K562 (cell line): ENCODE data around the gene IL4I1. TPM values are rescaled to one million over a fixed set of nuclear protein-coding genes. Genes with fewer than 3 reads are reported as not detected.
"Not testable (repeated sequence)": the region's sequence is repeated elsewhere in the genome, so short reads cannot be mapped to it uniquely, and the experiment has no call there.

Experiments
- ATAC-seq: fragments of 200-7000 bp; cut with Tn5 transposase; 3 replicates; pipeline ENCODE4 v1.9.1; 2020; ENCODE audit warnings: moderate library complexity
- BruUV-seq: library from RNA; stranded (reverse); fragments of 400-500 nt; replicated peaks from 2 replicates; lab custom pipeline; 2021; lab: Mats Ljungman, UMichigan
- CTCF ChIA-PET: fragments of 300-600 bp; formaldehyde crosslinking; extraction: SDS; loops from one replicate; lab custom pipeline; 2021; ENCODE audit warnings: low intra/inter-chr PET ratio; lab: Yijun Ruan, JAX
- POLR2A ChIA-PET: fragments of 300-600, 350-650 bp; sonication (Branson Sonifier 250); formaldehyde crosslinking; extraction: SDS; loops from one replicate; lab custom pipeline; 2021; ENCODE audit warnings: antibody characterized with exemption, inconsistent platforms; lab: Yijun Ruan, JAX
- DNase-seq, 4 experiments: peaks; one replicate each; pipeline versions ENCODE4 v3.0.0 to v3.0.0-alpha.2; 2011 to 2018; ENCODE audit warnings: low spot score in 3 of 4, mixed read lengths in 3 of 4; ENCODE audit errors: extremely low read depth in 1 of 4
- FAIRE-seq: peaks from 2 replicates; lab custom pipeline; 2011; peaks lifted over from hg19 to GRCh38; lab: Jason Lieb, UNC
- H2AFZ ChIP-seq: 2 replicates; pipeline ENCODE4 v1.6.0; 2011; ENCODE audit warnings: low read depth, low read length, control low read depth, inconsistent platforms
- H3K27ac ChIP-seq: fragments of 200-600 bp; 3 replicates; pipeline ENCODE4 v1.8.0; 2011; ENCODE audit warnings: low read depth, mild to moderate bottlenecking, control low read depth, inconsistent platforms, low read length, moderate library complexity, mixed read lengths; ENCODE audit errors: extremely low read depth
- H3K27me3 ChIP-seq, 2 experiments: fragments of 300-600 bp in 1 of 2; 2 replicates in 1 of 2; 3 replicates in 1 of 2; pipeline versions ENCODE4 v1.6.0 to v1.8.0; 2011; ENCODE audit warnings: inconsistent platforms in 2 of 2, low read length in 2 of 2, mild to moderate bottlenecking in 1 of 2, mixed read lengths in 1 of 2, moderate library complexity in 1 of 2; ENCODE audit not compliant: control insufficient read depth in 2 of 2, insufficient read depth in 2 of 2
- H3K36me3 ChIP-seq: fragments of 300-600 bp; 3 replicates; pipeline ENCODE4 v1.8.0; 2011; ENCODE audit warnings: mild to moderate bottlenecking, low read length, inconsistent platforms; ENCODE audit not compliant: control insufficient read depth, insufficient read depth
- H3K4me1 ChIP-seq, 2 experiments: fragments of 200-600 bp in 1 of 2; replicated peaks in 1 of 2; 2 replicates in 1 of 2; 3 replicates in 1 of 2; pipeline versions ENCODE4 v1.5.1 to v1.8.0; 2011; ENCODE audit warnings: inconsistent platforms in 2 of 2, low read length in 2 of 2, mild to moderate bottlenecking in 1 of 2, mixed read lengths in 1 of 2, moderate library complexity in 1 of 2; ENCODE audit not compliant: control insufficient read depth in 2 of 2, insufficient read depth in 2 of 2
- H3K4me2 ChIP-seq: 2 replicates; pipeline ENCODE4 v1.6.1; 2011; ENCODE audit warnings: low read length, control low read depth, inconsistent platforms, mixed read lengths; ENCODE audit not compliant: insufficient read depth
- H3K4me3 ChIP-seq: fragments of 200-600 bp; sonication (generic), shearing (Covaris generic); 2 replicates; pipeline ENCODE4 v1.5.1; 2016; ENCODE audit warnings: control low read depth, inconsistent platforms
- H3K79me2 ChIP-seq: fragments of 200-600 bp; 3 replicates; pipeline ENCODE4 v1.8.0; 2011; ENCODE audit warnings: low read length, inconsistent platforms; ENCODE audit not compliant: control insufficient read depth, insufficient read depth
- H3K9ac ChIP-seq, 2 experiments: 2 replicates each; pipeline versions ENCODE4 v1.6.0 to v1.6.1; 2011; ENCODE audit warnings: low read depth in 2 of 2, low read length in 2 of 2, control low read depth in 1 of 2, inconsistent platforms in 1 of 2, mild to moderate bottlenecking in 1 of 2, mixed read lengths in 1 of 2; ENCODE audit not compliant: insufficient read depth in 1 of 2
- H3K9me1 ChIP-seq: one replicate; pipeline ENCODE4 v1.6.0; 2011; ENCODE audit warnings: inconsistent platforms, mild to moderate bottlenecking, low read length, moderate library complexity; ENCODE audit not compliant: control insufficient read depth, insufficient read depth
- H3K9me3 ChIP-seq: replicated peaks from 2 replicates; pipeline ENCODE4 v1.5.1; 2011; ENCODE audit warnings: low read depth, low read length, inconsistent platforms; ENCODE audit not compliant: control insufficient read depth, insufficient read depth
- H4K20me1 ChIP-seq: replicated peaks from 2 replicates; pipeline ENCODE4 v1.6.1; 2011; ENCODE audit warnings: low read length, inconsistent platforms, mixed read lengths; ENCODE audit not compliant: control insufficient read depth, insufficient read depth
- BRD9 ChIP-seq: fragments of 450-650 bp; IDR thresholded peaks from 2 replicates; pipeline ENCODE4 v1.6.1; 2018; ENCODE audit warnings: low read depth; ENCODE audit not compliant: partially characterized antibody
- E2F3 ChIP-seq: fragments of 250-450 bp; sonication (Bioruptor Pico); IDR thresholded peaks from 2 replicates; pipeline ENCODE4 v1.4.0; 2020; ENCODE audit warnings: mild to moderate bottlenecking
- KAT7 ChIP-seq: sonication (generic); formaldehyde crosslinking; IDR thresholded peaks from 2 replicates; pipeline ENCODE4 v1.8.0; 2022; ENCODE audit warnings: missing genetic modification reagents, mild to moderate bottlenecking, borderline replicate concordance
- NFXL1 ChIP-seq: fragments of 450-650 bp; formaldehyde crosslinking; IDR thresholded peaks from 2 replicates; pipeline ENCODE4 v1.4.0; 2021; ENCODE audit warnings: mild to moderate bottlenecking
- SLC30A9 ChIP-seq: fragments of 250-450 bp; sonication (Bioruptor Pico); IDR thresholded peaks from 2 replicates; pipeline ENCODE4 v1.8.0; 2022; ENCODE audit warnings: mild to moderate bottlenecking, moderate library complexity
- TARDBP ChIP-seq: fragments of 450-650 bp; IDR thresholded peaks from 2 replicates; pipeline ENCODE4 v1.6.1; 2016
- ZNF165 ChIP-seq: fragments of 250-450 bp; sonication (Bioruptor Pico); IDR thresholded peaks from 2 replicates; pipeline ENCODE4 v1.4.0; 2020; ENCODE audit warnings: borderline replicate concordance
- ZNF57 ChIP-seq: fragments of 450-650 bp; formaldehyde crosslinking; IDR thresholded peaks from 2 replicates; pipeline ENCODE4 v1.4.0; 2020; ENCODE audit warnings: mild to moderate bottlenecking, moderate library complexity
- ZNF766 ChIP-seq: fragments of 200-800 bp; sonication (Bioruptor generic); conservative IDR thresholded peaks from 2 replicates; pipeline ENCODE4 v1.6.1; 2016; ENCODE audit warnings: missing genetic modification characterization, missing compliant biosample characterization
- ZSCAN32 ChIP-seq: fragments of 450-650 bp; formaldehyde crosslinking; IDR thresholded peaks from 2 replicates; pipeline ENCODE4 v1.4.0; 2020; ENCODE audit warnings: mild to moderate bottlenecking, moderate library complexity
- WGBS: fragments of 100-300 bp; shearing (Covaris generic); methylation state at CpG from one replicate; pipeline ENCODE4 v1.1.6; 2016; ENCODE audit warnings: low coverage, mixed read lengths; ENCODE audit not compliant: insufficient coverage; ENCODE audit errors: missing lambda C conversion rate; 5-methylcytosine and 5-hydroxymethylcytosine counted together
- in situ Hi-C: fragments of 300-500 bp; cut with MboI; formaldehyde crosslinking; loops from 4 replicates; pipeline ENCODE4 v1.15.0; 2018; ENCODE audit warnings: inconsistent platforms, mixed read lengths
- intact Hi-C: fragments of 100-400 bp; cut with micrococcal nuclease; formaldehyde crosslinking; loops from 2 replicates; pipeline ENCODE4 v1.14.2; 2022
- polyA plus RNA-seq, 8 experiments: library from polyadenylated mRNA; depleted of rRNA in 4 of 8; stranded (reverse) in 5 of 8; unstranded in 3 of 8; fragments of >200 nt; fragmentation: Nextera tagmentation in 2 of 8; fragmentation: Illumina TruSeq in 1 of 8; extraction: Ambion mirVana in 2 of 8; extraction: Trizol in 1 of 8; gene quantifications; 2 replicates each; pipeline versions ENCODE4 v1.2.1 to v1.2.3, GENCODE V29; 2011 to 2014; ENCODE audit warnings: inconsistent platforms in 1 of 8, missing spikeins in 1 of 8
- total RNA-seq, 7 experiments: library from RNA; depleted of rRNA in 6 of 7; stranded (reverse); fragments of >200 nt in 6 of 7; fragmentation: Illumina TruSeq in 2 of 7; extraction: Trizol in 2 of 7; gene quantifications; 2 replicates each; pipeline versions ENCODE4 v1.2.1 to v1.2.3, GENCODE V29; 2011 to 2021; ENCODE audit warnings: low replicate concordance in 1 of 7
- TF ChIP-seq, protein P1 (sequence below): fragments of 250-450 bp; sonication (Bioruptor Pico); IDR thresholded peaks from 2 replicates; pipeline ENCODE4 v1.8.0; 2022; ENCODE audit warnings: moderate library complexity, mild to moderate bottlenecking, inconsistent platforms
- TF ChIP-seq, protein P2 (sequence below): fragments of 450-650 bp; formaldehyde crosslinking; IDR thresholded peaks from 2 replicates; pipeline ENCODE4 v1.4.0; 2020; ENCODE audit warnings: mild to moderate bottlenecking, moderate library complexity

IL4I1 gene
- total and polyA plus RNA-seq, 9 of the 15 experiments (the other 6 are each of a cell fraction or from before 2014, with no cell fraction given) = 0.06 to 0.95 (median 0.43) TPM; not detected in 2

DNA sequence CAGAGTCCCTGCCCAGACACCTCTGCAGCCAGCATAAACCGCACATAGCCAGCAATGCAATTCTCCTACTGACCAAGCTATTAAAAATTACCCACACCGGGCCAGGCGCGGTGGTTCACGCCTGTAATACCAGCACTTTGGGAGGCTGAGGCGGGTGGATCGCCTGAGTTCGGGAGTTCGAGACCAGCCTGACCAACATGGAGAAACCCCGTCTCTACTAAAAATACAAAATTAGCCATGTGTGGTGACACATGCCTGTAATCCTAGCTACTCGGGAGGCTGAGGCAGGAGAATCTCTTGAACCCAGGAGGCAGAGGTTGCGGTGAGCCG lies 28.2 kb upstream of the IL4I1 start:
- BruUV-seq, FAIRE-seq, H3K27me3 ChIP-seq, in situ Hi-C loops, H3K9me1 ChIP-seq, H2AFZ ChIP-seq, ATAC-seq, H3K4me3 ChIP-seq, H3K9me3 ChIP-seq, DNase-seq, CTCF ChIA-PET: not testable (repeated sequence)
- POLR2A ChIA-PET = interaction anchor here (0.6 to 1.0 kb wide), 2 partner anchors 14 to 98 kb away, joined by 3 to 6 read pairs; no protein-coding TSS in a partner anchor
- peaks cover 99% of the 10 kb centered on the region for H3K79me2 ChIP-seq
- TF ChIP-seq NFXL1 (CRISPR knock-in tag) (0 out of 2 replicates have a peak, but pooled peaks have one; percentile 14), KAT7 (CRISPR knock-in tag) (0 out of 2 replicates have a peak, but pooled peaks have one; percentile 53)
- H3K27ac ChIP-seq = peak overlapping the region; percentile 70; the same call in 2 of the 3 replicates
- peak overlapping the region; percentile 20; the same call in 1 of the 2 replicates for H3K4me2 ChIP-seq
- H3K4me1 ChIP-seq = peaks cover 30 to 69% of the 10 kb centered on the region in 2 experiments
- peaks cover 79% of the 10 kb centered on the region for H3K36me3 ChIP-seq
- intact Hi-C loops = loop anchor here (5.0 kb wide), 1 partner anchor 58 kb away; the partner anchor contains the start of gene PNKP
- H3K9ac ChIP-seq = peak overlapping the region; percentile 58 to 82; a peak in 3 of 4 replicates
- WGBS = 91% methylated on average over 13 of the region's 13 CpGs
- peaks cover 18% of the 10 kb centered on the region for H4K20me1 ChIP-seq

- no TSS peak for BruUV-seq
- Histone ChIP-seq H2AFZ (no peak overlapping the region), H3K4me3 (no peak overlapping the region), H3K9me1 (peaks cover 9% of the 10 kb centered on the region), H3K9me3 (no peaks in the 10 kb centered on the region), H3K9ac (peak overlapping the region; percentile 58 to 82; a peak in 3 of 4 replicates), H3K27me3 (no peaks in the 10 kb centered on the region), H3K79me2 (peaks cover 99% of the 10 kb centered on the region), H3K4me2 (peak overlapping the region; percentile 20; the same call in 1 of the 2 replicates), H3K36me3 (peaks cover 85% of the 10 kb centered on the region), H3K27ac (peak overlapping the region; percentile 70), H3K4me1 (peaks cover 30 to 63% of the 10 kb centered on the region in 2 experiments), H4K20me1 (peaks cover 21% of the 10 kb centered on the region)
- DNase-seq (peak in 2 of 4 experiments; percentile 11 to 16), ATAC-seq (peak; percentile 16), FAIRE-seq (no peak)
- POLR2A ChIA-PET = interaction anchor here (0.6 to 1.0 kb wide), 2 partner anchors 13 to 97 kb away, joined by 3 to 6 read pairs; no protein-coding TSS in a partner anchor
- CTCF ChIA-PET = no interaction called here
- in situ Hi-C loops (no loop called here), intact Hi-C loops (no loop called here)
- WGBS = 60% methylated on average over 19 of the region's 25 CpGs
- TF ChIP-seq SLC30A9 (CRISPR knock-in tag) (no peak), ZSCAN32 (CRISPR knock-in tag) (peak; percentile 100), ZNF57 (no peak), TARDBP (no peak), ZNF165 (peak; percentile 16; the same call in 1 of the 2 replicates), E2F3 (peak; percentile 50; the same call in 1 of the 2 replicates), ZNF766 (peak; percentile 86), BRD9 (peak; percentile 90)
- TF ChIP-seq, protein P1, sequence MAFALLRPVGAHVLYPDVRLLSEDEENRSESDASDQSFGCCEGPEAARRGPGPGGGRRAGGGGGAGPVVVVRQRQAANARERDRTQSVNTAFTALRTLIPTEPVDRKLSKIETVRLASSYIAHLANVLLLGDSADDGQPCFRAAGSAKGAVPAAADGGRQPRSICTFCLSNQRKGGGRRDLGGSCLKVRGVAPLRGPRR (CRISPR knock-in tag) = 0 out of 2 replicates have a peak, but pooled peaks have one; percentile 65
- TF ChIP-seq, protein P2, sequence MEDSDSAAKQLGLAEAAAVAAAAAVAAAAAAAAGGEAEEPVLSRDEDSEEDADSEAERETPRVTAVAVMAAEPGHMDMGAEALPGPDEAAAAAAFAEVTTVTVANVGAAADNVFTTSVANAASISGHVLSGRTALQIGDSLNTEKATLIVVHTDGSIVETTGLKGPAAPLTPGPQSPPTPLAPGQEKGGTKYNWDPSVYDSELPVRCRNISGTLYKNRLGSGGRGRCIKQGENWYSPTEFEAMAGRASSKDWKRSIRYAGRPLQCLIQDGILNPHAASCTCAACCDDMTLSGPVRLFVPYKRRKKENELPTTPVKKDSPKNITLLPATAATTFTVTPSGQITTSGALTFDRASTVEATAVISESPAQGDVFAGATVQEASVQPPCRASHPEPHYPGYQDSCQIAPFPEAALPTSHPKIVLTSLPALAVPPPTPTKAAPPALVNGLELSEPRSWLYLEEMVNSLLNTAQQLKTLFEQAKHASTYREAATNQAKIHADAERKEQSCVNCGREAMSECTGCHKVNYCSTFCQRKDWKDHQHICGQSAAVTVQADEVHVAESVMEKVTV (CRISPR knock-in tag) = peak; percentile 41; the same call in 1 of the 2 replicates
Observed at GRCh38 chr19:49924004-49924880, 27.6 kb upstream of the IL4I1 start.
